Stimulated activated CD4-positive, alpha-beta T cell treated with anti-CD3 and anti-CD28 coated beads, Interleukin-15, amount 100 ng/mL, for 1 hour (primary cell): ENCODE results near the gene ST3GAL6.

Experiments used
- DNase-seq, 2 donors: peaks; one replicate each; pipeline ENCODE4 v3.0.0-alpha.2; 2020; ENCODE audit warnings: low read depth in 1 of 2, low spot score in 1 of 2

The ST3GAL6 gene

GRCh38 chr3:98843266-98843959, 80.3 kb downstream of the ST3GAL6 start:
- no peak for DNase-seq
